H1 (cell line): Measurements from ENCODE around the gene PRKAR1B. TPM values are rescaled to one million over a fixed set of nuclear protein-coding genes. Genes with fewer than 3 reads are reported as not detected.

Source experiments
- BACH1 ChIP-seq: IDR thresholded peaks from 2 replicates; pipeline ENCODE4 v1.6.1; 2012; ENCODE audit warnings: low read length, improper control_type of control experiment
- SIX5 ChIP-seq: IDR thresholded peaks from 2 replicates; pipeline ENCODE4 v1.6.1; 2011; ENCODE audit warnings: mild to moderate bottlenecking, low read depth, low read length
- TAF7 ChIP-seq: optimal IDR thresholded peaks from 2 replicates; pipeline ENCODE3; 2011; ENCODE audit warnings: low read depth, mild to moderate bottlenecking, inconsistent platforms, low read length, moderate library complexity, borderline replicate concordance
- polyA plus RNA-seq, 7 experiments: library from polyadenylated mRNA; depleted of rRNA in 3 of 7; stranded (reverse) in 5 of 7; unstranded in 2 of 7; fragments of >200 nt in 5 of 7; fragments of 200-250 nt in 2 of 7; gene quantifications; 1 replicate in 5 of 7; 2 replicates in 1 of 7; 4 replicates in 1 of 7; pipeline versions ENCODE4 v1.2.1 to v1.2.3, GENCODE V29; 2011 to 2013; ENCODE audit warnings: missing spikeins in 2 of 7, mixed read lengths in 2 of 7
- total RNA-seq: library from RNA; stranded (reverse); fragmentation: NEBNext Ultra II Directional; extraction: Animal tissue kit (Norgen Biotek cat#: 25700); gene quantifications from 2 replicates; pipeline ENCODE4 v1.2.1, GENCODE V29; 2021

PRKAR1B gene
- total and polyA plus RNA-seq, 2 of the 8 experiments (the other 6 are each of a cell fraction or from before 2014, with no cell fraction given), result 12.3 to 55.7 TPM

DNA sequence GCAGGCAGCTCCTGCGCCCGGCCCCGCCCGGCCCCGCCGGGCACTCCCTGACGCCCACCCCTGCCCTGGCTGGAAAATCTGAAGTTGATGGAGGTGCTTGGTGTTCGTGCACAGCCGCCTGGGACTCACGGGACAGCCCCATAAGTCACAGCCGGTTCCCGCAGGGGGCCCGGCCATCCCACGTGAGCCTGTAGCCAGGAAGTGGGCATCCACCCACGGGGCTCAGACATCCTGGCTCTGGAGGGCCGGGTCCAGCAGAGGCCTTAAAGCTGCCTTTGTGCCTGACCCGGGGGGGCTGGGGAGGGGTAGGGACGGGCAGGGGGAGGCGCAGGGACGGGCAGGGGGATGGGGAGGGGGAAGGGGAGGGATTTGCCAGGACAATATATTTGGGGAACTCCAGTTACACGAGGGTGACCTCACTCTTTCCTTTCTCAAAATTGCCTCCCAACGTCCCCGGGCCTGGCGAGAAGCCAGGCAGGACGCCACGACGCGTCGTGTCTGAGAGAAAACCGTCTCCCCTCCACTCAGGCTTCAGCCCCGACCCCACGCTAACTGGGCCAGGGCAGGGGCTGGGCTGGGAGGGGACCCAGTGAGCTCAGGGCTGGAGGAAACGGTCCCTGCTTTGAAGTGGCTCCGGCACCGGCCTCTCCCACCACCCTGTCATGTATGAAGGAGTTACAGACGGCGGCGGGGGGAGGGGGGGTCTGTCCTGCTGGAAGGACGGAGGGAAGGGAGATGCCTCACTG, 125.3 kb downstream of the PRKAR1B start (continued):
- TF ChIP-seq SIX5, result no peak
- no peak for TF ChIP-seq BACH1
- TF ChIP-seq TAF7, result no peak
